ENCODE data around the gene SYTL3.

Gene SYTL3

DNA sequence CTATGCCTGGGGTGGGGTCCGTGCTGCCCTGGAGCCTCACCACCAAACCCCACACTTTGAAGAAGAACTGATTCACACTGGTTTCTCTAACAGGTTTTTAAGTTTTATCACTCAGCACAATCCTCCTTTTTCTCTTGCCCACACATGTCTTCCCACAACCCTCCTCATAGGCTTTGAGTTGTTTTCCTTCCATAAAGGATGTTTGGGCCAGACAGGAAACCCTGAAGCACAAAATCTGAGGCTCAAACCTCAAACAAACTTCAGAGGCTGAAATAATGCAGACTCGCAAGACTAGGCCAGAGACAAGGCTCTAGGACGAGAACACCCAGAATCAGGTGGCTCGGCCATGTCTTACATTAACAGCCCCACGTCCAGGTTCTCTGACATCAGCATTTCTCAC is 134.0 kb downstream of the SYTL3 start:
- no peak for DNase-seq (ENCODE audit: low read depth)
- in situ Hi-C loops (cut with HindIII; ENCODE audit: low sequenced_read_pairs), result no loop called here
- no peak for TF ChIP-seq CTCF (IDR thresholded peaks at IDR 0.05; ENCODE audit: low read depth, low read length, missing control alignments)
- H3K4me3 ChIP-seq (ENCODE audit: low read depth, low read length), result no peak overlapping the region

DNA sequence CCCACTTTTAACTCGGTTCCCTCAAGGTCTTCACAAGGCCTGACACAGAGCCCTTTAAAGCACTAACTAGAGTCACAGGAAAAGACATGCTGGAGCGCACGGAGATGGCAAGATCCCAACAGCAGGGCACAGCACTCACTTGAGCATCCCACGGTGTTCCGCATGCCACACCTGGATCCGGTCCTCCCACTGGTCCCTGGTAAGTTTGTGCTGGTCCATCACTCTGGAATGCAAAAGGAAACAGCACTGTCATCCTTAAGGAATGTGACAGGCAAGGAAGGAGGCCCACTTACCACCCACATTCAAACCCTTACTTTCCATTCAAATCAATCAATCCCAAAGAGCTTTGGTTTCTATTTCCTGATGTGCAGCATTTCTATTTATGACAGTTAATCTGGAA is 134.7 kb downstream of the SYTL3 start:
- no peak for TF ChIP-seq CTCF (IDR thresholded peaks at IDR 0.05; ENCODE audit: low read depth, low read length, missing control alignments)
- DNase-seq (ENCODE audit: low read depth), result no peak
- H3K4me3 ChIP-seq (ENCODE audit: low read depth, low read length), result no peak overlapping the region
- in situ Hi-C loops (cut with HindIII; ENCODE audit: low sequenced_read_pairs), result no loop called here

- in situ Hi-C loops (cut with HindIII; ENCODE audit: low sequenced_read_pairs), result no loop called here
- no peak for TF ChIP-seq CTCF (IDR thresholded peaks at IDR 0.05; ENCODE audit: low read depth, low read length, missing control alignments)
- H3K4me3 ChIP-seq (ENCODE audit: low read depth, low read length), result no peak overlapping the region
- DNase-seq (ENCODE audit: low read depth), result no peak
These were observed 135.2 kb downstream of the SYTL3 start for GRCh38 chr6:158785036-158785435.

- no peak for DNase-seq (ENCODE audit: low read depth)
- in situ Hi-C loops (cut with HindIII; ENCODE audit: low sequenced_read_pairs), result no loop called here
- TF ChIP-seq CTCF (IDR thresholded peaks at IDR 0.05; ENCODE audit: low read depth, low read length, missing control alignments), result no peak
- no peak overlapping the region for H3K4me3 ChIP-seq (ENCODE audit: low read depth, low read length)
These were observed 136.9 kb downstream of the SYTL3 start for GRCh38 chr6:158786645-158787304.

DNA sequence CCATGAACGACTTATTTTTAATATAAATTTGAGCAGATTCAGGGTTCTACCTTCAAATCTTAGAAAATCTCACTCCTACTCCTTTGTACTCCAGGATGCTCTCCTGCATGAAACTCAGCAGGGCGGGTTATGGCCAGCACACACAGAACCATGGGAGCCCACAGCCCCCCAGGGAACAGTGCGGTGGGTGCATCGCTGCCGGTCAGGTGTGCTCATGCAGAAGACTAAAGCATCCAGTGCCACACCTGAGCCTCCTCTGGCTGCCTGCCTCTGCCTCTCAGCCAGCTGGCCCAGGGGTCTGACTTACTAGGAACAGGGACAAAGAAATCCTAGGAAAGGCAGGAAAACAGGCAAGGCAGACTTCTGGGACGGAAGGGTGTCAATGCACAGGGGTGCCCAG is 137.5 kb downstream of the SYTL3 start:
- H3K4me3 ChIP-seq (ENCODE audit: low read depth, low read length), result no peak overlapping the region
- in situ Hi-C loops (cut with HindIII; ENCODE audit: low sequenced_read_pairs), result no loop called here
- no peak for TF ChIP-seq CTCF (IDR thresholded peaks at IDR 0.05; ENCODE audit: low read depth, low read length, missing control alignments)
- DNase-seq (ENCODE audit: low read depth), result no peak

- TF ChIP-seq CTCF (IDR thresholded peaks at IDR 0.05; ENCODE audit: low read depth, low read length, missing control alignments), result no peak
- no peak overlapping the region for H3K4me3 ChIP-seq (ENCODE audit: low read depth, low read length)
- in situ Hi-C loops (cut with HindIII; ENCODE audit: low sequenced_read_pairs), result no loop called here
- DNase-seq (ENCODE audit: low read depth), result no peak
These were observed 139.5 kb downstream of the SYTL3 start for GRCh38 chr6:158789115-158789917.
